Mesodermal cell (in vitro differentiated cells): ENCODE measurements around the gene TNNI2.

Source experiments
- H3K27ac ChIP-seq: 2 replicates; pipeline ENCODE4 v1.7.0; 2013; ENCODE audit warnings: mild to moderate bottlenecking, low read depth, low read length, moderate library complexity; ENCODE audit not compliant: severe bottlenecking
- H3K36me3 ChIP-seq: 2 replicates; pipeline ENCODE4 v1.7.1; 2013; ENCODE audit warnings: mild to moderate bottlenecking, low read length, moderate library complexity; ENCODE audit not compliant: control insufficient read depth, insufficient read depth
- H3K4me1 ChIP-seq: one replicate; pipeline ENCODE4 v1.7.1; 2013; ENCODE audit warnings: mild to moderate bottlenecking, low read length; ENCODE audit not compliant: insufficient read depth, control insufficient read depth, poor library complexity, severe bottlenecking
- H3K4me3 ChIP-seq: 2 replicates; pipeline ENCODE4 v1.7.0; 2013; ENCODE audit warnings: low read length, control low read depth, mild to moderate bottlenecking; ENCODE audit not compliant: insufficient read depth, poor library complexity, severe bottlenecking; ENCODE audit errors: extremely low read depth
- H3K9me3 ChIP-seq: 2 replicates; pipeline ENCODE4 v1.7.1; 2013; ENCODE audit warnings: mild to moderate bottlenecking, low read length, moderate library complexity; ENCODE audit not compliant: control insufficient read depth
- WGBS, 2 experiments: methylation state at CpG; one replicate each; pipeline ENCODE4 v1.1.5; 2013; ENCODE audit warnings: missing lambda C conversion rate in 2 of 2; ENCODE audit not compliant: insufficient coverage in 2 of 2; 5-methylcytosine and 5-hydroxymethylcytosine counted together

Gene TNNI2

DNA sequence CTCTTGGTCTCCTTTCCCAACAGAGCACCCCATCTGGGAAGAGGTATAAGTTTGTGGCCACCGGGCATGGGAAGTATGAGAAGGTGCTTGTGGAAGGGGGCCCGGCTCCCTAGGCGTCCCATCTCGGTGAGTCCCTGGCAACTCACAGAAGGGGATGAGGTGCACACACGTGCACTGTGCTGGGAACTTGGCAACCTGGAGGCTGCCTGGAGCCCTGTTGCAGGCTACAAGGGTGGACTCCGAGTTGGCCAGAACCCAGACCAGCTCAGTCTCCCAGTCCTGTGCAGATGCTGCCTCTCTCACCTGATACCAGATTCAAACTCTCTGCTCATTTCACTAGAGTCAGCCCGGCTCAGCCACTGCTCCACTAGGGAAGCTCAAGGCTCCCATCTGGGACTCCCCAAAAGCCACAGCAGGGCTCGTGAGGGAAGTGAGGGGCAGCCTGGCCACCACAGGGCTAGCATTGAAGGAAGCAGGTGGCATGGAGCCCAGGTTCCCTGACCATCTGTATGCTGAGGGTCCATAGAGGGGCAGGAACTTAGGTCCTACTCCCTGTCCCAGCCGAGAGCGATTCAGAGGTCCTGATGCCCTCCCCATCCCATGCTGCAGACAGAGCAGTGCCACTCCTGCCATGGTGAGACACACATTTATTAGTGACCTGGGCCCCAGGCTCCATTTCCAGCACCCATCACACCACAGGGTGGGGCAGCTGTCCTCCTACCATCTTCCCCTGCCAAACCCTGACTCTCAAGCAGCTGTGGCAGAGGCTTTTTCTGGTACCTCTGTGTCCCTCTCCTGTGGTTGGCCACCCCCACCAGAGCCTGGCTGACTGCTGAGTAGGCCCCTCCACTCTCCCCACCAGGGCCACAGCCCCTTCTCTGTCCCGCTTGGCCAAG is 48.9 kb downstream of the TNNI2 start:
- no peak overlapping the region for H3K27ac ChIP-seq
- no peaks in the 10 kb centered on the region for H3K9me3 ChIP-seq
- whole genome bisulfite sequencing, 2 experiments = 85 to 88% methylated on average over 8 to 10 of the region's 11 CpGs
- no peak overlapping the region for H3K4me3 ChIP-seq
- H3K36me3 ChIP-seq = no peaks in the 10 kb centered on the region
- H3K4me1 ChIP-seq = no peaks in the 10 kb centered on the region

- 81% methylated on average over 7 of the region's 9 CpGs for WGBS, 2 experiments
- no peak overlapping the region for H3K27ac ChIP-seq
- no peaks in the 10 kb centered on the region for H3K9me3 ChIP-seq
- no peaks in the 10 kb centered on the region for H3K4me1 ChIP-seq
- H3K36me3 ChIP-seq = no peaks in the 10 kb centered on the region
- H3K4me3 ChIP-seq = no peak overlapping the region
These were observed 49.6 kb downstream of the TNNI2 start for GRCh38 chr11:1888347-1888753.

GRCh38 chr11:1888811-1889210 is 50.0 kb downstream of the TNNI2 start:
- H3K36me3 ChIP-seq = no peaks in the 10 kb centered on the region
- H3K4me3 ChIP-seq = no peak overlapping the region
- H3K4me1 ChIP-seq = no peaks in the 10 kb centered on the region
- 86 to 94% methylated on average over 5 to 6 of the region's 6 CpGs for WGBS, 2 experiments
- H3K27ac ChIP-seq = no peak overlapping the region
- H3K9me3 ChIP-seq = no peaks in the 10 kb centered on the region

DNA sequence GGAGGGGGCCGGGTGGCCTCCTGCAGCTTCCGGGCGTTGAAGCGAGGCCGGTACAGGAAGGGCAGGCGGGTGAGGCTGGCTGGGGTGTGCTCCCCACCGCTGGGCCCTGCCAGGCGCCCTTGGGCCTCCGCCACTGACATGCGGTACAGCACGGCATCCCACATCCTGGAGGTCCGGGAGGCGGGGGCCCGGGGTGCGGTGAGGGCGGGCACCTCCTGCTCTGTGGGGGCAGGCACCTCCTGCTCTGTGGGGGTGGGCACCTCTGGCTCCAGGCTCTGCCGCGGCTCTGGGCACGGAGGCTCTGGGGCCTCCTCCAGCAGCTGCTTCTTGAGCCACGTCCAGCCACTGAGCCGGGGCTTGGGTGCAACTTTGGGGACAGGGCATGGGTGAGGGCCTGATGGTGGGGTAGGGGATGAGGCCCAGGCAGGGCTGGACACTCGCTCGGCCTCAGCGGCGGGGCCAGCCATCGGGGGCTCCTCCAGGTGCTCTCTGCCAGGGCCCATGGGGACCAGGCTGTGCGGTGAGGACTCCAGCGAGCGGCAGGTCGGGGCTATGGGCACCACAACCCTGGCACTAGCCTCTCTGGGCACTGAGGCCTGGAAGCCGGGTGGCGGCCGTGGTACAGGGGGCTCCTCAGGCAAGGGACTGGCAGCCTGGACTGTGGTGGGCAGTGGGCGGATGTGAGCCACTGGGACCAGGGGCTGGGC is 50.6 kb downstream of the TNNI2 start:
- H3K27ac ChIP-seq = no peak overlapping the region
- no peaks in the 10 kb centered on the region for H3K9me3 ChIP-seq
- no peaks in the 10 kb centered on the region for H3K36me3 ChIP-seq
- H3K4me3 ChIP-seq = no peak overlapping the region
- H3K4me1 ChIP-seq = no peaks in the 10 kb centered on the region
- 90 to 92% methylated on average over 31 to 32 of the region's 34 CpGs for WGBS, 2 experiments

GRCh38 chr11:1889941-1890855 is 51.4 kb downstream of the TNNI2 start:
- Histone ChIP-seq H3K36me3 (no peaks in the 10 kb centered on the region), H3K4me3 (no peak overlapping the region), H3K4me1 (no peaks in the 10 kb centered on the region), H3K27ac (no peak overlapping the region), H3K9me3 (no peaks in the 10 kb centered on the region)
- WGBS, 2 experiments = 93 to 95% methylated on average over 22 to 31 of the region's 33 CpGs
